ENCODE results near the gene ZNF653.

- TF ChIP-seq CTCF (IDR thresholded peaks at IDR 0.05) = no peak
- TF ChIP-seq POLR2A (IDR thresholded peaks at IDR 0.05) = no peak
Measured at GRCh38 chr19:11483366-11484111, 22.1 kb downstream of the ZNF653 start.

All from heart left ventricle (tissue), 13 donors.